Measurements from ENCODE around the gene SYMPK. TPM values are rescaled to one million over a fixed set of nuclear protein-coding genes. Genes with fewer than 3 reads are reported as not detected.

Gene SYMPK
- total and polyA plus RNA-seq, 10 donors: 56.3 to 148 (median 75.9) TPM

GRCh38 chr19:45793876-45794275 is 69.1 kb downstream of the SYMPK start:
- no peaks in the 10 kb centered on the region for H3K9me3 ChIP-seq
- H3K36me3 ChIP-seq: peaks cover 0 to 21% (median 17%) of the 10 kb centered on the region in 6 donors
- intact Hi-C loops (cut with DNase I; ENCODE audit: low total_unique reads): no loop called here
- no peak for DNase-seq
- 31 to 39% (median 36%) methylated on average over 6 of the region's 6 CpGs for WGBS, 5 donors
- H3K4me1 ChIP-seq: peaks cover 18 to 46% (median 33%) of the 10 kb centered on the region in 6 donors
- TF ChIP-seq POLR2AphosphoS5 (IDR thresholded peaks at IDR 0.05): no peak
- no peak overlapping the region for H3K4me3 ChIP-seq
- peaks cover 0 to 76% (median 4%) of the 10 kb centered on the region in 7 donors for H3K27me3 ChIP-seq (replicated peaks in 1 of 7)
- no peak overlapping the region for H3K27ac ChIP-seq

GRCh38 chr19:45793178-45793564 is 69.8 kb downstream of the SYMPK start:
- no peak for DNase-seq
- Histone ChIP-seq H3K27ac (peak overlapping the region in 4 of 8 donors; percentile 35 to 91 (median 84)), H3K27me3 (replicated peaks in 1 of 7) (peaks cover 0 to 76% (median 4%) of the 10 kb centered on the region in 7 donors), H3K36me3 (peaks cover 0 to 28% (median 24%) of the 10 kb centered on the region in 6 donors), H3K9me3 (no peaks in the 10 kb centered on the region), H3K4me1 (peaks cover 18 to 41% (median 30%) of the 10 kb centered on the region in 6 donors), H3K4me3 (peak overlapping the region in 7 of 8 donors; percentile 60 to 88 (median 70))
- intact Hi-C loops (cut with DNase I; ENCODE audit: low total_unique reads): no loop called here
- 40 to 51% (median 48%) methylated on average over 3 of the region's 3 CpGs for WGBS, 5 donors
- TF ChIP-seq POLR2AphosphoS5 (IDR thresholded peaks at IDR 0.05) (no peak), POLR2A (IDR thresholded peaks at IDR 0.05) (no peak), CTCF (IDR thresholded peaks at IDR 0.05 in 8 of 11, conservative IDR thresholded peaks at IDR 0.05 in 3 of 11) (no peak)

- Histone ChIP-seq H3K4me1 (peaks cover 18 to 41% (median 30%) of the 10 kb centered on the region in 6 donors), H3K9me3 (no peaks in the 10 kb centered on the region), H3K27me3 (replicated peaks in 1 of 7) (peaks cover 0 to 76% (median 3%) of the 10 kb centered on the region in 7 donors), H3K36me3 (peaks cover 0 to 34% (median 28%) of the 10 kb centered on the region in 6 donors), H3K27ac (peak within 1 kb of the TSS in 7 of 8 donors; percentile 61 to 91 (median 83)), H3K4me3 (peak within 1 kb of the TSS; percentile 60 to 88 (median 69))
- peak; percentile 99 for DNase-seq
- TF ChIP-seq CTCF (IDR thresholded peaks at IDR 0.05 in 8 of 11, conservative IDR thresholded peaks at IDR 0.05 in 3 of 11) (peak in 1 of 11 experiments; percentile 11), POLR2A (IDR thresholded peaks at IDR 0.05) (peak in 1 of 3 donors; percentile 41), POLR2AphosphoS5 (IDR thresholded peaks at IDR 0.05) (peak; percentile 76 to 82 (median 81))
- 0 to 1% (median 1%) methylated on average over 22 to 86 of the region's 86 CpGs for WGBS, 5 donors
- intact Hi-C loops (cut with DNase I; ENCODE audit: low total_unique reads): no loop called here
Measured at GRCh38 chr19:45792470-45793177, 70.3 kb downstream of the SYMPK start, which contains the start of gene DMWD. TSS of gene DMWD (minus strand) at chr19:45792845. CDS start at chr19:45792756, 89 bp downstream.

GRCh38 chr19:45791744-45792469 is 71.0 kb downstream of the SYMPK start:
- H3K27ac ChIP-seq: peak overlapping the region in 7 of 8 donors; percentile 61 to 91 (median 83)
- DNase-seq: no peak
- 6 to 13% (median 7%) methylated on average over 11 to 31 of the region's 31 CpGs for WGBS, 5 donors
- no peak for TF ChIP-seq POLR2AphosphoS5 (IDR thresholded peaks at IDR 0.05)
- H3K4me3 ChIP-seq: peak overlapping the region; percentile 60 to 88 (median 69)
- H3K36me3 ChIP-seq: peaks cover 0 to 41% (median 34%) of the 10 kb centered on the region in 6 donors
- intact Hi-C loops (cut with DNase I; ENCODE audit: low total_unique reads): no loop called here
- no peaks in the 10 kb centered on the region for H3K9me3 ChIP-seq
- H3K4me1 ChIP-seq: peaks cover 18 to 41% (median 30%) of the 10 kb centered on the region in 6 donors
- H3K27me3 ChIP-seq (replicated peaks in 1 of 7): peaks cover 0 to 76% (median 4%) of the 10 kb centered on the region in 7 donors

All from spleen (tissue), 11 donors.